T-helper 22 cell (primary cell): ENCODE measurements around the gene FER1L5.

Experiments used
- DNase-seq: peaks from one replicate; pipeline ENCODE4 v3.0.0-alpha.2; 2020; ENCODE audit warnings: low read depth

The FER1L5 gene

DNA sequence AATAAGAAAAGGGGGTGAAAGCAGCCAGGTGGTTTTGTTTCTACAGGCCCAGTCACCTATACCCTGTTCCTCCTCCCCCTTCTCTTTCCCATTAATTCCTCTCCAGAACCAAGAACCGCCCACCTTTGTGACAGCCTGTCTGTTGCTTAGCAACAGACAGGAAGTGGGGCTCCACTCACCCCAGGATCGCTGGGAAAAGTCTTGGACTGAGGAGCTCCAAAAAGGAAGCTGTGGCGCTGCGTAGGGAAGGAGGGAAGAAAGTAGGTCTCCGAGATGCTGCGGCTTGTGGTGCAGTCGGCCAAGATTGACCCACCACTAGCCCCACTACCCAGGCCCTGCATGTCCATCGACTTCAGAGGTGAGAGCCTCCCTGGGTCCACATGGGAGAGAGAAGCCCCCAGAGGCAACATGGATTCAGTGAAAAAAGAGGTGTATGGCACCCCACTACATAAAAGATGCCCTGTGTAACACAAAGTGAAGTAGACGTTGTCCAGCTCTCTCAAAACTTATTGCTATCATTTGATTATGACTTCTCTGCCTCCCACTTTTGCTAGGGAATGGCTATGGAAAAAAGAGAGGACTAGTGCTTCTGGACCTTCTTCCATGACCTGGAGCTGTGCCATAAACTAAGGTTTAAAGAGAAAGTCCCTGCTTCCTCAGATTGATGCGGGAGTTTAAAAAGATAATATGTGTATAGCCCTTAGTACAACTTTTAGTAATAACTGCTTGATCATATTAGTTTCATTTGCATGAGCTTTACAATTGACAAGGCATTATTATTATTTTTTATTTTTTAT lies at the start of gene FER1L5:
TSS of gene FER1L5 (plus strand) at position 201 of the 797 bp plus-strand sequence. CDS start at position 274, 73 bp downstream.
- DNase-seq, result no peak

DNA sequence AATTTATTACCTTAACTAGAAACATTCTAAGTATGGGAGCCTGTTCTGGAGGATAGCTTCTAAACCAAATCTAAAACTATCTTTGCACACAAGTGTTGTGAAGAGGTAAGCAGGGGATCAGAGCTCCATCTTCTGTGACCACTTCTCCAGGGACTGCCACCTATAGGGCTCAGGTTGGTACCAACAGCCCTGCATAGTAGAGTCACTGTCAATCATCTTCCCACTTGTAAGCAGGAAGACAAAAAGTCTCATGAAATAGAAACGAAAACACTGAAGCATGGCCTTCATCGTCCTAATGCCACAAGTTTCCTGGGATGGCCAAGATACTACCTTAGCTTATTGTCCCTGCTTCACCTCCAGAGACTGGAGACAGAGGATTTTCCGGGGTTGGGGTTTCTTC lies 48.3 kb upstream of the FER1L5 start:
- DNase-seq, result no peak

DNA sequence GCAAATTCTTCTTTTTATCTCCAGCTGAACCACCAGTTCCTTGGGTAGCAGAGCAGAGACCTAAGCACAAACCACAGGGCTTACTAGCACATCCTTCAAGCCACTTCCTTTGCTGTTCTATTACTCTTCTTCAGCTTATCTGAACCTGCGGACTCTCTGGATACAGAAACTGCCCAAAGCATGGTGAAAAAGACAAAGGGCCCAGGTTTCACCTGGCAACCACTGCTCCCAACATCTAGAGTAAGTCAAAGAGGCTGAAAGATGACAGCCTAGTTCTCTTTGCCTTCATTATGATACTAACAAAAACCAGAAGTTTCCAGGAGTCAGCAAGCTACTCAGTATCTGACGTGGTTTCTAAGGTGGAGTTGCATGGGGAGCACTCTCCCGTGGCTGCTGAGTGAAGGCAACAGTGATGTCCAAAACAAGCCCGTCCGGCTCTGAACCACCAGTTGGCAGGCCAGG lies 47.8 kb upstream of the FER1L5 start:
- no peak for DNase-seq

DNA sequence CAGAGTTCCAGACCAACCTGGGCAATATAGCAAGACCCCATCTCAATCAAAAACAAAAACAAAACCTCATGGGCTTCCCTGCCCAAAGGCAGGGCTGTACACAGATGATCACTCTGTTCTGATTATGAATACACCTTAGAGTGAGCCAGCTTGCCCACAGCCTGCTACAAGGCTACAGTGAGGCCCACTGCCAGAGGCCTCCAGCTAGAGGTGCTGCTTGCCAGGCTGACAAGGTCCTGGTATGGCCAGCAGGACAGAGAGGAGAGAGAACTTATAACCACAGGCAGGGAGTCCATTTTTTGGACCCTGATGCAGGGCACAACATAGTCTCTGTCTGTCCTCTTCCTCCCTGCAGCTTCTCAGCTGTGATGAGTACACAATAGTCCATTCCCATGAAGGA lies 46.0 kb upstream of the FER1L5 start:
- DNase-seq, result no peak

DNA sequence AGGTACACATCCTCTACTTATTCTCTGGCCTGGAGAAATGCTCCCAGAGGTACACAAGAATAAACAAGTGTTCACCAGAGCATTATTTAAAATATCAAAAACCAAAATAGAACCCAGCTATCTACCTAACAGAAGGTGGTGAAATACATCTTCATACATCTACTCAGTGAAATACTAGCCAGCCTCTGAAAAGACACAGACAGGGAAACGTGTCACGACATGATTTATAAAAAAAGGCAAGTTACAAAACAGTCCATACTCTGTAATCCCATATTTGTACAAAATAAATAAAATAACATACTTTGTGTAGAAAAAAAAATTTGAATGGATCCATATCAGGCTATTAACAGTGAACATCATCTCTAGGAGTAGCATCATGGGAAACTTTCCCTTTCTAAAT lies 42.6 kb upstream of the FER1L5 start:
- no peak for DNase-seq

DNA sequence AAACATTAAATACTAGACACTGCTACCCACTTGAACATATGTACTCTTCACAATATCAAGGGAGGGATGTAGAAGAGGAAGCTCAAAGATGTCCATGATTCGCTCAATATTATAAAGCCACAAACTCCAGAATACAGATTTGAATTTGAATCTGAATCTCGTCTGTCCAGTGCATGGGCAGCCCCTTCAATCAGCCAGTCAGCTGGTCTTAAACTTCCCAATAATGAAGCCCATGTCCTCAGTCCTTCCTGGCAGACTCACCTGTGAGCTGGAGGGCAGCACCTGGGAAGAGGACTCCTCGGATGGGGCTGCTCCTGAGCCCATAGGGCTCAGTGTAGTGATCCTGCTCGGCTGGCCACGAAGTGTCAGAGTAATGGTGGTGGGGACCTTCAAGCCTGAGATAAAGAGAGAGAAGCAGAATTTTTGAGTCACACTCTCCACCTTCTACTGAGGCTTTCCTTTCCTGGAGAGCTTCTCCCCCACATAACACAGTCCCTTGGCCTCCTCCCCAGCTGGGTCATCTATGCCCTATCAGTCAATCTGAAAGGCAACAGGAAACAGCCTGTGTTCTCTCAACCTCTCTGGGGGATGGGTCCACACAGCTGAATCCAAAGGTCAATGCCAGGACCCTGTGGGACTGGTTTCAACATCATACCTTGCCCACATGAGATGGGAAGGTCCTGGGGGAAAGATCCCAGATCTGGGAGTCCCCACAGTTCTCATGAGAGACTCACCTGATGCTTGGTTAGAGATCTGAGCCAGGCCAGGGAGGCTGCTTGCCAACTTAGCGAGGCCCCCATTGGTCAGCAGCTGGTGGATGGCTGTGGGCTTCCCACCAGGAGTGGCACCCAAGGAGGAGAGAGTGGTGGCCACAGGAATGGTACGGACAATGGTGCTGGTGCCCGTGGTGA lies 40.9 kb upstream of the FER1L5 start:
- no peak for DNase-seq

DNA sequence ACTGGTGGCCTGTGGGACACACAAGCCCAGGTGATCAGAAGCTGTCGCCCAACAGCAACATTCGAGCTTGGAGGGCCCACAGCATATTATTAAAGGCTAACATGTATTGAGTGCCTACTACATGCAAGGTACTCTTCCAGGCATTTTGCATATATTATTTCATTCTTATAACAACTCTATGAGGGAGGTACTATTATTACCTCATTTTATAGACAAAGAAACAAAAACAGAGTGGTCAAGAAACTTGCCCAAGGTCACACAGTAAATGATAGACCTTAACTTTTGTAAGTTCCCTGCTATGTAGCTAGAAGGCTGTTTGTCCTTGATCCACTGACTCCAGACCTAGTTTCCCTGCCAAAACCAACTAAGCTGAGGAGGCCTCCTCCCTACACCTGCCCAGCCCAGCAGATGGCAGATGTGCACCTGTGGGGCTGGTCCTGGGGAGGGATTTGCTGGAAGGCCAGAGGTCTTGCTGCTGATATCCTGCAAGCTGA lies 40.2 kb upstream of the FER1L5 start:
- DNase-seq, result no peak

DNA sequence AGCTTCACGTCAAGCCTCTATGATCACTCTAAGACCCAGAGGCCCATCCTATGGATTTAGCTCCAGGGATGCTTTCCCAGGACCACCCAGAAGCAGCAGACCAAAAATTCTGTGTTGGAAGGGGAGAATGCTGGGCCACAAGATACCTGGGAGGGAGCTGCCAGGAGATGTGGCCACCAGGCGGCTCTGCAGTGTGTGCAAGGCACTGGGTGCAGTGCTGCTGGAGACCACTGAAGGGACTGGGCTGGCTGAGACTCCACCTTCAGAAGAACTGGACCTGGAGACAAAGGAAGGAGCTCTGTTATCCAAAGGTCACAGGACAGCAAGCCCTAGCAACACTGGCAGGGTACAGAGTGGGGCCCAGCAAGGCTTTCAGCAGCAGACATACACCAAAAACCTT lies 38.5 kb upstream of the FER1L5 start:
- DNase-seq, result no peak

DNA sequence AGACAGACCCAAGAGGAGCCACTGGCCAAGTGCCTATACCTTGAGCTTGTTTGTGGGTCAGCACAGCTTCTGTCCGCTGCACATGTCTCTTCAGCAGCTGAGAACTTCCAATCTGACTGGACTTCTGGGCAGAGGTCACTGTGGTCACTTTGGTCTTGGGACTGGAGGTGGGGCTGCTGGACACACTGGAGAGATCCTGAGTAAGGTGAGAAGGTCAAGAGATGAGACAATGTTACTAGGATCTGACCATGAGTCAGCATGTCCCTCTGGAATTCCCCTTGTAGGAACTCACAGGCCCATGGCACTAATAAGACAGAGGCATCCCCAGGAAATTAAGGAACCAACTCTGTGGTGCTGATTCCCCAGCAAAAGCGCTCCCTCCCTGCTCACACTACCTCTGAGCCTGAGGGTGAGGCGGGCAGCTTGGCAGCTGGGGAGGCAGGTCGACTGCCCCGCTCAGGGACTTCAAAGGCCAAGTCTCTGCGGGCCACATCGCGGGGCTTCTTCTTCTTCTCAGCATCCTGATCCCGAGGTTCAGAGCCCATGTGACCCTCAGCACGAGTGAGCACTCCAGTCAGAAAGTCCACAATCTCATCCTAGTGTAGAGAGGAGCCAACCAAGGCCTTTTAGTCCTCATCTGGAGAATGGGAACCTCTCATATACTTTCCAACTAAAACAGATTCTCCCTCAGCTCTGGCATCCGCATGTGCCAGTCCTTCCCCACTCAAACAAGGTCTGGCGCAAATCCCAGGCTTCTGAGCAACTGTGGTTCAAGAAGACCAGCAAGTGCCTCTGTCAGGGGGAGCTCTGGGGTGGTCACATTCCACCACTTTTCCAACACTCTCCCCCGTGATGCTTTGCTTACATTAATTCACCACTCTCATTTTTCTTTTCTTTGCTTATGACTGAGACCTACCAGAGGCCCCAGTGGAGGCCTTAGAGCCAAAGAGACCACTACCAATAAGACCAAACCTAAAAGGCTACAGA lies 33.8 kb upstream of the FER1L5 start:
- DNase-seq, result no peak

DNA sequence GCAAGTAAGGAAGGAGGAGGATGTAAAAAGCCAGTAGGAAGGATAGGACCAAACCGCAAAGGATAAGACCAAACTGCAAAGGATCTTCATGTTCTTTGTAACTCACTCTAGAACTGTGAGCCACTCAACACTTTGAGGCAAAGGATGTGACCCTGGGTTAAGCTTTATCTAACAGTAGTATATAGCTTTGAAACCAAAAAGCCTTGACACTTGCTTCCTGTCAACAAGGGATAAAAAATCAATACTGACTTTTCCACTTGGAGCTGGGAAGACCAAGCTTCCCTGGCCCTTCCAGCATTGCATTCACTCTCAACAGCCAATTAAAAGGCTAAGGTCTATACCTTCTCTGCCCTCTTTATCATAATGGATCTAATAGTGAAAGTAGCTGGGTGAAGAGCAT lies 26.4 kb upstream of the FER1L5 start:
- DNase-seq, result no peak

DNA sequence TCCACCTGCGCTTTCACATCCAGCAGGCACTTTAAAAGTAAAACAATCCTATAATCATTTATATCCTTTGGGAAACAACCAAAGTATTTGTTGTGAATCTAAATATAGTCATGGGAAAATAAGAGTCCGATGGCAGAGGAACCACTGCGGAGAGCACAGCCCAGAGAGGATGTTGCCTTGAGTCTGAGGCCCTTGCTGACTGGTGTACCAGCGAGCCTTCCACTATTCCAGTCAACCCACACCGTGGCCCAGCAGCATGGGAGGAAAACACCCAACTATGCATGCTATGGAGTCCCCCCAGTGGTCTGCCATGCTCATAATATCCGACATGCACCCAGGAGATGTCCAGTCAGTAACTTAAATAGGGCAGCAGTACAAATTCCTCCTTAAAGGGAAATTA lies 26.0 kb upstream of the FER1L5 start:
- DNase-seq, result no peak

DNA sequence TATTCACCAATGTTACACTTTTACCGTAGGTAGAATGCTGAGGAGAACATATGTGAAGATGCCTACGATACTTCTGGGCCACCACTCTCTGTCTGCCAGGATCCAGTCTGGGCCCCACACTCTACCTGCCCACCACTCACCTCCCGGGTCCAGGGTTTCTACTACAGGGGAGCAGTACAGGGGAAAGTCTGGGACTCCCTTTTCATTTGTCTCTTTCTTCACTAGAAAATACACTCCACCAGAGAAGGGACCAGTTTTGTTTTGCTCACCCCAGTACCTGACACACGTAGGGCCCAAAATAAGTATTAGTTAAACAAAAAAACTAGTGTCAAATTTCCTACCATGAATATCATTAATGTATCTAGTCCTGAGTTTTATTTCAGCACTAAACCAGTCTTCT lies 25.6 kb upstream of the FER1L5 start:
- DNase-seq, result no peak

DNA sequence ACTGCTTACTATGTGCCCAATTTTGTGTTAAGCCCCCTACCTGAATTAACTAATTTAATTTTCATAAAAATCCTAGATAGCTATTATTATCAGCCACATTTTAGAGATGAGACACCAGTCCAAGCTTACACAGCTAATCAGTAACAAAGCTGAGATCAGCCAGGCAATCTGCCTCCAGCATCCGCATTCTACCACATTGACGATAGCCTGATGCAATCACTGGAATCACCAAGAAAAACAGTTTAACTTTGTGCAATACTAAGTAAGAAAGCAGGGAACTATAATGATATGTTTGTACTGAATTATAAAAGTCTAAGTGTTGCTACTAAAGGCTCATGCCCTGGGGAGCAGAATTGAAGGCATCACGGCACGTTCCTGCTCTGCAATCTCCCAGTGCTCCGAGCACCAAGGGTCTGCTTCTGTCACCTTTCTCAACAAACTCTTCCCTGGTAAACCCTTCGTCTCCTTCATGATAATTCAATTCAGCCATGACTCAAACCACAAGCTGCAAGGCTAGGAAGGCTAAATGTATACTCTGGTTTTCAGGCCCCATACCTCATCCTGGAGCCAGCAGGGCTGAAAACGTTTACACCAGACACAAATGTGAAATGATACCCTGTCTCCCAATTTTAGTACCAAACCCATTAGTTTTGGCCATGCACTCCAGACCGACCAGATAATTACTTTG lies 23.8 kb upstream of the FER1L5 start:
- DNase-seq, result no peak

DNA sequence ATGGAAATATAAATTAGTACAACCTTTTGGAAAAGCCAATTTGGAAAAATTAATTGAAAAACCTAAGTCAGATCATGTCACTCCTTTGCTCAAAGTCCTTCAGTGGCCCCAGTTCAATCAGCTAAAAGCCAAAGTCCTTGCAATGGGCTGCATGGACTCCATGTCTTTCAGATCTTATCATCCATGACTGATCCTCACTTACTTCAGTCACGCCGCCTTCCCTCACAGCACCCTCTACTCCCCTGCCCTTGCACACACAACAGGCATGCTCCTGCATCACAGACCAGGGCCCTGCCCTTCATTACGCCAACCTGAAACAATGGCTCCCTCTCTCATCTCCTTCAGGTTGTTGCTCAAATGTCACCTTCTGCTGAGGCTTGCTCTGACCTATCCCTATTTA lies 20.0 kb upstream of the FER1L5 start:
- DNase-seq, result no peak

DNA sequence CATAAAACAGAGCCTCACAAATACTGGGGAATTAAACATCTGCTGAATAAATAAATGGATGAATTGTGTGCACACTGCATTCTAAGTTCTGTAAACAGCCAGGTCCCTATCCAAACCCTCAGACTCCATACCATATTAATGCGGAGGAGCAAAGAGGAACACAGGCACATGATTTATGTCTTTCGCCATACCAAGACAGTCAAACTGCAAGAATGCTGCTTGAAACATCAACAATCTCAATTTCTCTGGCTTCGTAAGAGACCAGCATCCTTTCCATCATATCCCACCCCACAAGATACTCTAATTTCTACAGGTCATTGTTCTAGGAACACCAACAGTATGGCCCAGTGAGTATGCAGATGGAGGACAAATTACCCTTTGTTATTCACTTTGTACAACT lies 19.4 kb upstream of the FER1L5 start:
- no peak for DNase-seq

DNA sequence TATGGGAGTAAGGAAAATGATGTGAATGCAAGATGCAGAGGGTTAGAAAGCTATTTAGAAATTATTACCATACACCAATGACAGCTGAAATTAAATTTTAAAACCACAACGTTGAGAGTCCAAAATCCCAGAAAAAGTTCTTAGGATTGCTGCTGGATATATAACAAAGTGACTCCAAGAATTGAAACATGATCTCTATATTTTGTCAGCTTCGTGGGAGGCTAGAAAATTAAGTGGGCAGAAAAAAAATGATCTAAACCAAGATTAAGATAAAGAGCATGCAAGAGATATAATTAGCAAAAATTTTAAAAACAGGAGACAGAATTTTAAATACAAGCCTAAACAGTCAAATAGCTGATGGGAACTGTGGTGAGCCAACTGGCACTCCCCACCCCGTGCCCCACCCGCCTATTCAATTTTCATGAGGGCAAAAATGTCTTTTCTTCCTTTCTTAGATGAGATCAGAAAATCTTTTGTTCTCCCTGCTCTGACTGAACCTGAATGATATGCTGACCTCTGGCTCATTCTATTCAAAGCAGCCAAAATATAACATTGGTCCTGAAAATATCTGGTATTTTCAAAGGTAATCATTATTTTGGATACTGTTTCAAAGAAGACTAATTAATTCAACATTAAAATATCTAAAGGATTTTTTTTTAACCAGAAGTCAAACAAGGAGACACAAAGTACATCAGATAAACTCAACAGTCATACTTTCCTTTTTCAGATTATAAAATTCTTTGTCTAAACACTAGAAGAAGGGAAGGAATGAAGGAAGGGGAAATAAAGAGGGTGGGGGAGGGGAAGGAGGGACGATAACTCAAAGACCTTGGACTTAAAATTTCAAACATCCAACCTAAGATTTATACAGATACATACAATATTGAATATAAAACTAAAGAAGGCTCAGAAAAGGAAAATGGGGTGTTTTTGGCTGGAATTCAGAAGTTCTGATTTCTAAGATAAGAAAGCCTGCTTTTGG lies 16.7 kb upstream of the FER1L5 start:
- no peak for DNase-seq

DNA sequence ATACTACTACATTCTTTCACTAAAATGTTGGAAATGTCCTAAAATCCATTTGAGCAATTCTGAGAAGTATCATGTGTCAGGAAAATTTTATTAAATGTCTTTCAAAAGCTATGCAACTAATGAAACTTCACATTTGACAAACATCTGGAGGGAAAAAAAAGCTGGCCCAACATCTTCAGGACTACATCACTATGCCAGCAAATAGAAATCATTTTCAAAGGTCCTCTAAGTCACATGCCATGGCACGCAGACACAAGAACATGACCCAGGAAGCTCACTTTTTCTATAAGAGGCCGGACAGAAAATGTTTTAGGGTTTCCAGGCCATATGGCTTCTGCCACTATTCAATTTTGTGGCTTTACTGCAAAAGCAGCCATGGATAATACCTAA lies 16.0 kb upstream of the FER1L5 start:
- DNase-seq, result no peak

DNA sequence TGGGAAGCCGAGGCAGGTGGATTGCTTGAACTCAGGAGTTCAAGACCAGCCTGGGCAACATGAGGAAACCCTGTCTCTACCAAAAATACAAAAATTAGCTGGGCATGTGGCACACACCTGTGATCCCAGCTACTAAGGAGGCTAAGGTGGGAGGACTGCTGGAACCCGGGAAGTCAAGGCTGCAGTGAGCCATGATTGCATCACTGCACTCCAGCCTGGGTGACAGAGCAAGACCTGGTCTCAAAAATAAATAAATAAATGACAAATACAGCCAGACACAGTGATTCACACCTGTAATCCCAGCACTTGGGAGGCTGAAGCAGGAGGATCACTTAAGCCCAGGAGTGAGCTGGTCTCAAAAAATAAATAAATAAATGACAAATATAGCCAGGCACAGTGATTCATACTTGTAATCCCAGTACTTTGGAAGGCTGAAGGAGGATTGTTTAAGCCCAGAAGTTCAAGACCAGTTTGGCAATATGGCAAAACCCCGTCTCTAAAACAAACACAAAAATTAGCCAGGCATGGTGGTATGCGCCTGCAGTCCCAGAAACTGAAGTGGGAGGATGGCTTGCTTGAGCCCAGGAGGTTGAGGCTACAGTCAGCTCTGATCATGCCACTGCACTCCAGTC lies 10.6 kb upstream of the FER1L5 start:
- no peak for DNase-seq

DNA sequence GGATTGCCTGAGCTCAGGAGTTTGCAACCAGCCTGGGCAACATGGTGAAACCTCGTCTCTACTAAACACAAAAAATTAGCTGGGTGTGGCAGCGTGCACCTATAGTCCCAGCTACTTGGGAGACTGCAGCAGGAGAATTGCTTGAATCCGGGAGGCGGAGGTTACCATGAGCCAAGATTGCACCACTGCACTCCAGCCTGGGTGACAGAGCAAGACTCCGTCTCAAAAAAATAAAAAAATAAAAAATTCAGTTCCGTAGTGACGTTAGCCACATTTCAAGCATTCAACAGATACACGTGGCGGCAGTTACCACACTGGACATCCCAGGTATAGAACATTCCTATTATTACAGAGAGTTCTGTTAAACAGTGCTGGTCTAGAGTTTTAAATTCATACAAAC lies 8.9 kb upstream of the FER1L5 start:
- no peak for DNase-seq
